Trophoblast cell (in vitro differentiated cells and primary cell): ENCODE measurements around the gene ME1.
A peak's percentile ranks its signal among the peaks of the same experiment; 100 is the strongest.
"Not testable (repeated sequence)": the region's sequence is repeated elsewhere in the genome, so short reads cannot be mapped to it uniquely, and the experiment has no call there.

Source experiments
- DNase-seq, 2 donors: peaks; one replicate each; pipeline ENCODE4 v3.0.0-alpha.2; 2016
- H2AFZ ChIP-seq: 2 replicates; pipeline ENCODE4 v1.6.1; 2013; ENCODE audit warnings: low read length, moderate library complexity, mild to moderate bottlenecking; ENCODE audit not compliant: insufficient read depth, poor library complexity
- H2AK5ac ChIP-seq: 2 replicates; pipeline ENCODE4 v1.6.1; 2013; ENCODE audit warnings: mild to moderate bottlenecking, low read length
- H2BK120ac ChIP-seq: 2 replicates; pipeline ENCODE4 v1.6.1; 2013; ENCODE audit warnings: low read length, mild to moderate bottlenecking, moderate library complexity; ENCODE audit not compliant: insufficient read depth, poor library complexity
- H2BK12ac ChIP-seq: 2 replicates; pipeline ENCODE4 v1.6.1; 2013; ENCODE audit warnings: mild to moderate bottlenecking, low read length, moderate library complexity
- H2BK5ac ChIP-seq: 2 replicates; pipeline ENCODE4 v1.6.1; 2013; ENCODE audit warnings: low read length, low read depth, moderate library complexity, mild to moderate bottlenecking; ENCODE audit not compliant: poor library complexity
- H3K14ac ChIP-seq: 2 replicates; pipeline ENCODE4 v1.6.1; 2013; ENCODE audit warnings: mild to moderate bottlenecking, low read length
- H3K18ac ChIP-seq: 2 replicates; pipeline ENCODE4 v1.6.1; 2013; ENCODE audit warnings: mild to moderate bottlenecking, low read length
- H3K23ac ChIP-seq: 2 replicates; pipeline ENCODE4 v1.6.1; 2013; ENCODE audit warnings: low read length
- H3K27ac ChIP-seq: 2 replicates; pipeline ENCODE4 v1.5.1; 2013; ENCODE audit warnings: low read depth, mild to moderate bottlenecking, inconsistent platforms, low read length, moderate library complexity
- H3K27me3 ChIP-seq: 2 replicates; pipeline ENCODE4 v1.6.1; 2013; ENCODE audit warnings: inconsistent platforms, mild to moderate bottlenecking, low read length, moderate library complexity; ENCODE audit not compliant: insufficient read depth
- H3K36me3 ChIP-seq, 2 experiments: 1 replicate in 1 of 2; 2 replicates in 1 of 2; pipeline ENCODE4 v1.6.1; 2013; ENCODE audit warnings: low read length in 2 of 2, mild to moderate bottlenecking in 2 of 2, moderate library complexity in 1 of 2; ENCODE audit not compliant: insufficient read depth in 2 of 2, control insufficient read depth in 1 of 2
- H3K4ac ChIP-seq: 2 replicates; pipeline ENCODE4 v1.6.1; 2013; ENCODE audit warnings: low read depth, mild to moderate bottlenecking, low read length, moderate library complexity
- H3K4me1 ChIP-seq, 2 experiments: 1 replicate in 1 of 2; 2 replicates in 1 of 2; pipeline ENCODE4 v1.6.1; 2013; ENCODE audit warnings: low read length in 2 of 2, mild to moderate bottlenecking in 2 of 2, moderate library complexity in 1 of 2; ENCODE audit not compliant: insufficient read depth in 2 of 2, control insufficient read depth in 1 of 2
- H3K4me2 ChIP-seq: 2 replicates; pipeline ENCODE4 v1.6.1; 2013; ENCODE audit warnings: inconsistent platforms, mild to moderate bottlenecking, low read length, moderate library complexity
- H3K4me3 ChIP-seq: 2 replicates; pipeline ENCODE4 v1.5.1; 2013; ENCODE audit warnings: mild to moderate bottlenecking, low read depth, low read length, inconsistent platforms
- H3K79me1 ChIP-seq: one replicate; pipeline ENCODE4 v1.6.1; 2013; ENCODE audit warnings: low read length
- H3K79me2 ChIP-seq: 2 replicates; pipeline ENCODE4 v1.6.1; 2013; ENCODE audit warnings: low read length, mild to moderate bottlenecking; ENCODE audit not compliant: control insufficient read depth, insufficient read depth, poor library complexity
- H3K9ac ChIP-seq: 2 replicates; pipeline ENCODE4 v1.6.1; 2013; ENCODE audit warnings: mild to moderate bottlenecking, low read length
- H3K9me3 ChIP-seq: 2 replicates; pipeline ENCODE4 v1.6.1; 2013; ENCODE audit warnings: low read depth, mild to moderate bottlenecking, control low read depth, inconsistent platforms, low read length; ENCODE audit not compliant: insufficient read depth
- H4K12ac ChIP-seq: 2 replicates; pipeline ENCODE4 v1.6.1; 2013; ENCODE audit warnings: low read depth, mild to moderate bottlenecking, low read length, moderate library complexity
- H4K8ac ChIP-seq: 2 replicates; pipeline ENCODE4 v1.6.1; 2013; ENCODE audit warnings: low read depth, mild to moderate bottlenecking, low read length, moderate library complexity
- H4K91ac ChIP-seq: one replicate; pipeline ENCODE4 v1.6.1; 2013; ENCODE audit warnings: low read depth, mild to moderate bottlenecking, low read length, moderate library complexity
- WGBS: extraction: QIAGEN DNeasy Blood & Tissue Kit; methylation state at CpG from one replicate; pipeline ENCODE4 v1.1.7; 2013; ENCODE audit warnings: missing lambda C conversion rate; ENCODE audit not compliant: insufficient read length, insufficient coverage; ENCODE audit errors: extremely low coverage; 5-methylcytosine and 5-hydroxymethylcytosine counted together

The ME1 gene

DNA sequence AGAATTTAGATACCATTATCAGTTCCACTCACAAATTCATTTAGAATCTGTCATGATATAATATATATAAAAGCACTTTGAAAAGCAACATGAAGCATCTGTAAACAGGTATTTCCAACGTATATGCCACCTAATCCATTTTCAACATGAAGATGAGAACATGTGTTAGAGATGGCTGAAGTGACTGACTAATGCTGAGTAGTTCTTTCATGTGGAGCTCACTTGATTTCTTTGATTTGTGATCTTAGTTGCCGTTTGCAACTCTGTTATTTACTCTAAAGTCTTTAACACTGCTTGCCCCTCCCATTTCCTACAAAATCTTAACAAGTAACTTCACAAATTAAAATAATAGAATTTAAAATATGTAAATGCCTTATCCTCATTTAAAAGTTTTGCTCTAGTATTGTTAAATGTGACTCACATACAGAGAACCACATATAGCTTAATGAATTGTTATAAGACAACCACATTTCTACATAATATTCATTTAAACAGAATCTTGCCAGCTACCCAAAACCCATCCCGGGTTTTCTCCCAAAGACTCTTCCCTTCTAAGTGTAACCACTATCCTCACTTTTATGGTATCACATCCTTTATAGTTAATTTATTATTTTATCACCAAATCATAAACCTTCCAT, 78.3 kb downstream of the ME1 start:
- Histone ChIP-seq H2AK5ac (no peak overlapping the region), H3K27me3 (no peaks in the 10 kb centered on the region), H3K4ac (no peak overlapping the region), H3K36me3 (no peaks in the 10 kb centered on the region), H3K14ac (no peak overlapping the region), H4K91ac (no peak overlapping the region), H2AFZ (no peak overlapping the region), H2BK5ac (no peak overlapping the region), H3K23ac (no peak overlapping the region), H3K79me2 (no peaks in the 10 kb centered on the region), H3K9me3 (no peaks in the 10 kb centered on the region), H2BK12ac (no peak overlapping the region), H3K9ac (no peak overlapping the region), H3K4me1 (no peaks in the 10 kb centered on the region), H3K4me2 (no peak overlapping the region), H3K27ac (no peak overlapping the region), H2BK120ac (no peak overlapping the region), H3K79me1 (no peaks in the 10 kb centered on the region), H3K4me3 (no peak overlapping the region), H4K12ac (no peak overlapping the region), H4K8ac (no peak overlapping the region), H3K18ac (no peak overlapping the region)
- no peak for DNase-seq
- WGBS, result no CpG with 5 or more reads among the region's 3 CpGs

DNA sequence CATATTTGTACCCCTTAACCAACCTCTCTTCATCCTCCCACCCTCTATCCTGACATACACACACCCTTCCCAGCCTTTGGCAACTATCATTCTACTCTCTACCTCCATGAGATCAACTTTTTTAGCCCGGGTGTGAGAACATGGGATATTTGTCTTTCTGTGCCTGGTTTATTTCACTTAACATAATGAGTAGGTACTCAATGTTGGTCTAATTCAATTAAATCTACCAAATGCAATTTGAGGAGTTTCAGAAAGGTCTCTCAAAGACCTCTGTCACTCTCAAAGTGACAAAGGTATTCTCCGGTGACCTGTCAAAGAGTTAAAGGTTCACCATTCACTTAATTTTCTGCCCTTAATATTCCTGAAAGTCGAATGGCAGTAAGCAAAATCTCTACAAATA, 87.7 kb downstream of the ME1 start:
- Histone ChIP-seq H3K4me1 (no peaks in the 10 kb centered on the region), H3K27me3 (no peaks in the 10 kb centered on the region), H3K9me3 (no peaks in the 10 kb centered on the region), H4K91ac (no peak overlapping the region), H3K27ac (no peak overlapping the region), H3K79me1 (no peaks in the 10 kb centered on the region), H3K36me3 (peaks cover 0 to 2% of the 10 kb centered on the region in 2 experiments), H2BK12ac (no peak overlapping the region), H3K14ac (no peak overlapping the region), H3K23ac (no peak overlapping the region), H2BK5ac (no peak overlapping the region), H3K4me3 (no peak overlapping the region), H3K4ac (no peak overlapping the region), H3K4me2 (no peak overlapping the region), H4K12ac (no peak overlapping the region), H3K9ac (no peak overlapping the region), H2AFZ (no peak overlapping the region), H2AK5ac (no peak overlapping the region), H4K8ac (no peak overlapping the region), H3K18ac (no peak overlapping the region), H3K79me2 (no peaks in the 10 kb centered on the region), H2BK120ac (no peak overlapping the region)
- DNase-seq, result no peak
- WGBS, result no CpG with 5 or more reads among the region's 3 CpGs

DNA sequence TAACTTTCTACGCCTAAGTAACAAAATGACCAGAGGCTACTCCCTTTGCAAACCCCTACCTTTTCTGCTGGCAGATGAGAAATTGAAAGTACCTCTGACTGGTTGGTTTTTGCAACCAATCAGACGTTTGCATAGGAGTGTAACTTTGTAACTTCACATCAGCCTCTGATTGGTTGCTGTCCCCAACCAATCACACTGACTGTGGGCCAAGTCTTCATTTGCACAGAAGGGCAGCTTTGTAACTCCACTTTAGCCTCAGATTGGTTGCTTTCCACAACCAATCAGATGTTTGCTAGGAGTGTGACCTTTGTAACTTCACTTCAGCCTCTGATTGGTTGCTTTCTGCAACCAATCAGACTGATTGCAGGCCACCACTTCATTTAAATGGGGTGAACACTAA, 89.1 kb downstream of the ME1 start:
- H2AK5ac ChIP-seq, result no peak overlapping the region
- no peak overlapping the region for H2BK12ac ChIP-seq
- H3K18ac ChIP-seq, result no peak overlapping the region
- peaks cover 0 to 2% of the 10 kb centered on the region in 2 experiments for H3K36me3 ChIP-seq
- no peak overlapping the region for H2BK5ac ChIP-seq
- no peaks in the 10 kb centered on the region for H3K27me3 ChIP-seq
- no CpG with 5 or more reads among the region's 2 CpGs for WGBS
- H3K4me3 ChIP-seq, result no peak overlapping the region
- H4K12ac ChIP-seq, result no peak overlapping the region
- no peak overlapping the region for H4K8ac ChIP-seq
- H3K4me1 ChIP-seq, result no peaks in the 10 kb centered on the region
- no peaks in the 10 kb centered on the region for H3K79me1 ChIP-seq
- no peak overlapping the region for H2AFZ ChIP-seq
- no peak overlapping the region for H2BK120ac ChIP-seq
- no peaks in the 10 kb centered on the region for H3K79me2 ChIP-seq
- no peak overlapping the region for H3K4ac ChIP-seq
- H3K9me3 ChIP-seq, result no peaks in the 10 kb centered on the region
- no peak overlapping the region for H3K4me2 ChIP-seq
- H3K23ac ChIP-seq, result no peak overlapping the region
- no peak overlapping the region for H3K27ac ChIP-seq
- no peak overlapping the region for H4K91ac ChIP-seq
- peak overlapping the region; percentile 63 for H3K9ac ChIP-seq
- DNase-seq, result no peak
- H3K14ac ChIP-seq, result no peak overlapping the region

DNA sequence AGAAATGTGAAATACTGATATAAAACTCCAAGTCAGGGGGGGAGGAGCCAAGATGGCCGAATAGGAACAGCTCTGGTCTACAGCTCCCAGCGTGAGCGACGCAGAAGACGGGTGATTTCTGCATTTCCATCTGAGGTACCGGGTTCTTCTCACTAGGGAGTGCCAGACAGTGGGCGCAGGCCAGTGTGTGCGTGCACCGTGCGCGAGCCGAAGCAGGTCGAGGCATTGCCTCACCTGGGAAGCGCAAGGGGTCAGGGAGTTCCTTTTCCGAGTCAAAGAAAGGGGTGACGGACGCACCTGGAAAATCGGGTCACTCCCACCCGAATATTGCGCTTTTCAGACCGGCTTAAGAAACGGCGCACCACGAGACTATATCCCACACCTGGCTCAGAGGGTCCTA, 96.9 kb downstream of the ME1 start:
- H3K4ac ChIP-seq, H2BK5ac ChIP-seq, H3K23ac ChIP-seq, H2AFZ ChIP-seq, H4K8ac ChIP-seq, H3K9ac ChIP-seq, H4K91ac ChIP-seq, H3K27me3 ChIP-seq, H2BK12ac ChIP-seq, H3K4me3 ChIP-seq, H3K9me3 ChIP-seq, H3K36me3 ChIP-seq, H3K4me1 ChIP-seq, H2BK120ac ChIP-seq, H3K14ac ChIP-seq, H3K18ac ChIP-seq, H3K27ac ChIP-seq, DNase-seq, H3K4me2 ChIP-seq, H4K12ac ChIP-seq, H2AK5ac ChIP-seq, H3K79me2 ChIP-seq, H3K79me1 ChIP-seq: not testable (repeated sequence)
- no CpG with 5 or more reads among the region's 24 CpGs for WGBS
